ENCODE data around the gene INPP5B. TPM values are rescaled to one million over a fixed set of nuclear protein-coding genes. Genes with fewer than 3 reads are reported as not detected.

Gene INPP5B
- total RNA-seq, 1 experiment from 2014 or later: 26.8 TPM

DNA sequence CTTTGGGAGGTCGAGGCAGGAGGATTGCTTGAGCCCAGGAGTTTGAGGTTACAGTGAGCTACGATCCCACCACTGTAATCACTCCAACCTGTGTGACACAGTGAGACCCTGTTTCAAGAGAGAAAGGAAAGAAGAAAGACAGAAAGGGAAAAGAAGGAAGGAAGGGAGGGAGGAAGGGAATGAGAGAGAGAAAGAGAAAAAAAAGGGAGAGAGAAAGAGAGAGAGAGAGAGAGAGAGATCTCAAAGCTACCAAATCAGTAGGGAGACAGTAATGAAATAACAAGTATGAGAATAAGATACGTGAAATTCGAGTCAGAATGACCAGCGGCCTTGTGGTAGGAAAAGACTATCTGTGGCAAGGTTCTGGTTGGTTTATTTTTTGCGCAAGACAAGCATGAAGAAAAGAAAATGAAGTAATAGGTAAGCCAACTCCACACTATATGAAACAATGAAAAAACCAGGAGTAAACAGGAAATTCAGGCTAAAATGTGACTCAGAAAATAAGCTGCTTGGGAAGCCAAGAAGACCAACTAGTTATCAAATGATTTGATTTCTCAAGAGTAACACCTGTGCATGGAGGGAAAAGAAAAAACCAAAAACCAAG lies 96.4 kb downstream of the INPP5B start:
- no peaks in the 10 kb centered on the region for H3K27me3 Mint-ChIP-seq (ENCODE audit: low read depth)
- ATAC-seq (no peak), DNase-seq (ENCODE audit: low spot score) (no peak)
- H3K9me3 Mint-ChIP-seq: no peaks in the 10 kb centered on the region
- no peaks in the 10 kb centered on the region for H3K4me1 Mint-ChIP-seq
- peaks cover 5% of the 10 kb centered on the region for H3K36me3 Mint-ChIP-seq
- H3K4me3 Mint-ChIP-seq: no peak overlapping the region
- CTCF ChIA-PET: interaction anchor here (0.7 to 4.6 kb wide), 2 partner anchors 9 to 11 kb away, joined by 6 to 26 read pairs; partner anchors contain the start of gene MTF1
- H3K27ac Mint-ChIP-seq: no peak overlapping the region
- TF ChIP-seq AFF4 (CRISPR knock-in tag; IDR thresholded peaks at IDR 0.05; ENCODE audit: borderline replicate concordance): no peak
- TF ChIP-seq, protein P1, sequence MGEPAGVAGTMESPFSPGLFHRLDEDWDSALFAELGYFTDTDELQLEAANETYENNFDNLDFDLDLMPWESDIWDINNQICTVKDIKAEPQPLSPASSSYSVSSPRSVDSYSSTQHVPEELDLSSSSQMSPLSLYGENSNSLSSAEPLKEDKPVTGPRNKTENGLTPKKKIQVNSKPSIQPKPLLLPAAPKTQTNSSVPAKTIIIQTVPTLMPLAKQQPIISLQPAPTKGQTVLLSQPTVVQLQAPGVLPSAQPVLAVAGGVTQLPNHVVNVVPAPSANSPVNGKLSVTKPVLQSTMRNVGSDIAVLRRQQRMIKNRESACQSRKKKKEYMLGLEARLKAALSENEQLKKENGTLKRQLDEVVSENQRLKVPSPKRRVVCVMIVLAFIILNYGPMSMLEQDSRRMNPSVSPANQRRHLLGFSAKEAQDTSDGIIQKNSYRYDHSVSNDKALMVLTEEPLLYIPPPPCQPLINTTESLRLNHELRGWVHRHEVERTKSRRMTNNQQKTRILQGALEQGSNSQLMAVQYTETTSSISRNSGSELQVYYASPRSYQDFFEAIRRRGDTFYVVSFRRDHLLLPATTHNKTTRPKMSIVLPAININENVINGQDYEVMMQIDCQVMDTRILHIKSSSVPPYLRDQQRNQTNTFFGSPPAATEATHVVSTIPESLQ (CRISPR knock-in tag; IDR thresholded peaks at IDR 0.05): no peak
- TF ChIP-seq HMGA2 (CRISPR knock-in tag; IDR thresholded peaks at IDR 0.05): no peak
- TF ChIP-seq TP53 (CRISPR knock-in tag; IDR thresholded peaks at IDR 0.05): no peak
- no peak for TF ChIP-seq SOX15 (CRISPR knock-in tag; IDR thresholded peaks at IDR 0.05)
- TF ChIP-seq ZNF121 (CRISPR knock-in tag; IDR thresholded peaks at IDR 0.05): no peak
- no peak for TF ChIP-seq FOXK1 (CRISPR knock-in tag; IDR thresholded peaks at IDR 0.05)
- TF ChIP-seq PREB (CRISPR knock-in tag; IDR thresholded peaks at IDR 0.05; ENCODE audit: borderline replicate concordance): no peak
- TF ChIP-seq ZNF416 (CRISPR knock-in tag; IDR thresholded peaks at IDR 0.05): no peak
- POLR2A ChIA-PET: interaction anchor here (0.6 to 1.0 kb wide), 3 partner anchors 43 to 617 kb away, joined by 3 to 4 read pairs (median 4); partner anchors contain the start of genes C1orf122 and YRDC

DNA sequence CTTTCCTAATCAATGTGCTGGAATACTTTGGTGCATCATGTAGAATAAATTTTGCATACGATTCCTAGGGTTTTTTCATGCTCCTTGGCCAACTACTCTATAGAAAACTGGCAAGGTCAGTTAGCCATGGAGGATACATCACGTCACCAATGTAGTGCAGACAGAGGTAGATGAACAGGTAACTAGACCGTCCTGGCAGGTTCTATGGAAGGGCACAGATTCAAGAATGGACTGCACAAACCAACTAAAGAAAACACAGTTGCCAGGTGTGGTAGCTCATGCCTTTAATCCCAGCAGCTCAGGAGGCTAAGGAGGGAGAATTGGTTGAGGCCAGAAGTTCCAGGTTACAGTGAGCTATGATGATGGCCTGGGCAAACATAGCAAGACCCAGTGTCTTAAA lies 97.4 kb downstream of the INPP5B start:
- Mint-ChIP-seq H3K9me3 (no peaks in the 10 kb centered on the region), H3K27me3 (ENCODE audit: low read depth) (no peaks in the 10 kb centered on the region), H3K36me3 (no peaks in the 10 kb centered on the region), H3K4me3 (no peak overlapping the region), H3K27ac (no peak overlapping the region), H3K4me1 (no peaks in the 10 kb centered on the region)
- DNase-seq (ENCODE audit: low spot score) (no peak), ATAC-seq (no peak)
- CTCF ChIA-PET: interaction anchor here (4.6 kb wide), 1 partner anchor 10 kb away, joined by 26 read pairs; the partner anchor contains the start of gene MTF1
- POLR2A ChIA-PET: no interaction called here
- TF ChIP-seq ZNF416 (CRISPR knock-in tag; IDR thresholded peaks at IDR 0.05) (no peak), KAT7 (CRISPR knock-in tag; IDR thresholded peaks at IDR 0.05; ENCODE audit: borderline replicate concordance) (no peak), ZNF396 (CRISPR knock-in tag; IDR thresholded peaks at IDR 0.05; ENCODE audit: borderline replicate concordance) (no peak), ZNF425 (CRISPR knock-in tag; conservative IDR thresholded peaks at IDR 0.05) (no peak), E2F1 (CRISPR knock-in tag; IDR thresholded peaks at IDR 0.05) (no peak), RELA (CRISPR knock-in tag; IDR thresholded peaks at IDR 0.05; ENCODE audit: borderline replicate concordance) (no peak), MYBL2 (CRISPR knock-in tag; IDR thresholded peaks at IDR 0.05) (no peak), NR3C1 (CRISPR knock-in tag; conservative IDR thresholded peaks at IDR 0.05; ENCODE audit: low read depth) (no peak)
- TF ChIP-seq, protein P2, sequence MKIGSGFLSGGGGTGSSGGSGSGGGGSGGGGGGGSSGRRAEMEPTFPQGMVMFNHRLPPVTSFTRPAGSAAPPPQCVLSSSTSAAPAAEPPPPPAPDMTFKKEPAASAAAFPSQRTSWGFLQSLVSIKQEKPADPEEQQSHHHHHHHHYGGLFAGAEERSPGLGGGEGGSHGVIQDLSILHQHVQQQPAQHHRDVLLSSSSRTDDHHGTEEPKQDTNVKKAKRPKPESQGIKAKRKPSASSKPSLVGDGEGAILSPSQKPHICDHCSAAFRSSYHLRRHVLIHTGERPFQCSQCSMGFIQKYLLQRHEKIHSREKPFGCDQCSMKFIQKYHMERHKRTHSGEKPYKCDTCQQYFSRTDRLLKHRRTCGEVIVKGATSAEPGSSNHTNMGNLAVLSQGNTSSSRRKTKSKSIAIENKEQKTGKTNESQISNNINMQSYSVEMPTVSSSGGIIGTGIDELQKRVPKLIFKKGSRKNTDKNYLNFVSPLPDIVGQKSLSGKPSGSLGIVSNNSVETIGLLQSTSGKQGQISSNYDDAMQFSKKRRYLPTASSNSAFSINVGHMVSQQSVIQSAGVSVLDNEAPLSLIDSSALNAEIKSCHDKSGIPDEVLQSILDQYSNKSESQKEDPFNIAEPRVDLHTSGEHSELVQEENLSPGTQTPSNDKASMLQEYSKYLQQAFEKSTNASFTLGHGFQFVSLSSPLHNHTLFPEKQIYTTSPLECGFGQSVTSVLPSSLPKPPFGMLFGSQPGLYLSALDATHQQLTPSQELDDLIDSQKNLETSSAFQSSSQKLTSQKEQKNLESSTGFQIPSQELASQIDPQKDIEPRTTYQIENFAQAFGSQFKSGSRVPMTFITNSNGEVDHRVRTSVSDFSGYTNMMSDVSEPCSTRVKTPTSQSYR (CRISPR knock-in tag; IDR thresholded peaks at IDR 0.05): no peak
- TF ChIP-seq, protein P3, sequence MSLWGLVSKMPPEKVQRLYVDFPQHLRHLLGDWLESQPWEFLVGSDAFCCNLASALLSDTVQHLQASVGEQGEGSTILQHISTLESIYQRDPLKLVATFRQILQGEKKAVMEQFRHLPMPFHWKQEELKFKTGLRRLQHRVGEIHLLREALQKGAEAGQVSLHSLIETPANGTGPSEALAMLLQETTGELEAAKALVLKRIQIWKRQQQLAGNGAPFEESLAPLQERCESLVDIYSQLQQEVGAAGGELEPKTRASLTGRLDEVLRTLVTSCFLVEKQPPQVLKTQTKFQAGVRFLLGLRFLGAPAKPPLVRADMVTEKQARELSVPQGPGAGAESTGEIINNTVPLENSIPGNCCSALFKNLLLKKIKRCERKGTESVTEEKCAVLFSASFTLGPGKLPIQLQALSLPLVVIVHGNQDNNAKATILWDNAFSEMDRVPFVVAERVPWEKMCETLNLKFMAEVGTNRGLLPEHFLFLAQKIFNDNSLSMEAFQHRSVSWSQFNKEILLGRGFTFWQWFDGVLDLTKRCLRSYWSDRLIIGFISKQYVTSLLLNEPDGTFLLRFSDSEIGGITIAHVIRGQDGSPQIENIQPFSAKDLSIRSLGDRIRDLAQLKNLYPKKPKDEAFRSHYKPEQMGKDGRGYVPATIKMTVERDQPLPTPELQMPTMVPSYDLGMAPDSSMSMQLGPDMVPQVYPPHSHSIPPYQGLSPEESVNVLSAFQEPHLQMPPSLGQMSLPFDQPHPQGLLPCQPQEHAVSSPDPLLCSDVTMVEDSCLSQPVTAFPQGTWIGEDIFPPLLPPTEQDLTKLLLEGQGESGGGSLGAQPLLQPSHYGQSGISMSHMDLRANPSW (CRISPR knock-in tag; conservative IDR thresholded peaks at IDR 0.05; ENCODE audit: low read depth): no peak
